CD4-positive, alpha-beta T cell (primary cell): ENCODE measurements around the gene C16orf86. TPM values are rescaled to one million over a fixed set of nuclear protein-coding genes. Genes with fewer than 3 reads are reported as not detected.

Experiments used
- ATAC-seq: fragments of 200-7000 bp; cut with Tn5 transposase; one replicate; pipeline ENCODE4 v1.10.0; 2022; ENCODE audit warnings: mild to moderate bottlenecking; ENCODE audit not compliant: poor library complexity
- CTCF ChIA-PET: fragments of 350-600 bp; sonication (Branson Sonifier 250); formaldehyde crosslinking; loops from one replicate; lab custom pipeline; 2021; ENCODE audit warnings: antibody characterized with exemption, inconsistent platforms; lab: Charles Lee
- POLR2A ChIA-PET: fragments of 350-600 bp; sonication (Branson Sonifier 250); formaldehyde crosslinking; loops from one replicate; lab custom pipeline; 2021; ENCODE audit warnings: antibody characterized with exemption, inconsistent platforms; lab: Charles Lee
- DNase-seq, 14 experiments: peaks; one replicate each; pipeline ENCODE4 v3.0.0-alpha.2; 2013 to 2020; ENCODE audit warnings: mixed read lengths in 2 of 14
- H3K27ac ChIP-seq, 2 donors: one replicate each; pipeline versions ENCODE4 v1.5.1 to v1.7.0; 2013; ENCODE audit warnings: low read length in 2 of 2, low read depth in 1 of 2, mild to moderate bottlenecking in 1 of 2
- H3K27me3 ChIP-seq, 2 experiments: 1 replicate in 1 of 2; 2 replicates in 1 of 2; pipeline versions ENCODE4 v1.6.1 to v1.7.0; 2013; ENCODE audit warnings: low read length in 2 of 2, control low read depth in 1 of 2, mild to moderate bottlenecking in 1 of 2, moderate library complexity in 1 of 2; ENCODE audit not compliant: insufficient read depth in 2 of 2, control insufficient read depth in 1 of 2
- H3K36me3 ChIP-seq: one replicate; pipeline ENCODE4 v1.6.1; 2013; ENCODE audit warnings: low read length, control low read depth; ENCODE audit not compliant: insufficient read depth
- H3K4me1 ChIP-seq: one replicate; pipeline ENCODE4 v1.6.1; 2013; ENCODE audit warnings: low read length, control low read depth; ENCODE audit not compliant: insufficient read depth
- H3K4me3 ChIP-seq: one replicate; pipeline ENCODE4 v1.5.1; 2013; ENCODE audit warnings: mild to moderate bottlenecking, low read length, moderate library complexity
- H3K9me3 ChIP-seq, 2 experiments: 1 replicate in 1 of 2; 2 replicates in 1 of 2; pipeline versions ENCODE4 v1.6.1 to v1.7.0; 2013; ENCODE audit warnings: low read length in 2 of 2, mild to moderate bottlenecking in 2 of 2, control low read depth in 1 of 2, moderate library complexity in 1 of 2; ENCODE audit not compliant: control insufficient read depth in 1 of 2, insufficient read depth in 1 of 2
- H3K27ac Mint-ChIP-seq: one replicate; pipeline ENCODE4 v1.8.0; 2020; ENCODE audit warnings: mixed read lengths
- H3K27me3 Mint-ChIP-seq: one replicate; pipeline ENCODE4 v1.8.0; 2021; ENCODE audit warnings: mixed read lengths
- H3K36me3 Mint-ChIP-seq: one replicate; pipeline ENCODE4 v1.8.0; 2021; ENCODE audit warnings: low read depth, mixed read lengths
- H3K4me1 Mint-ChIP-seq: one replicate; pipeline ENCODE4 v1.8.0; 2021; ENCODE audit warnings: low read depth, mixed read lengths
- H3K4me3 Mint-ChIP-seq: one replicate; pipeline ENCODE4 v1.8.0; 2020; ENCODE audit warnings: mild to moderate bottlenecking, mixed read lengths
- H3K9me3 Mint-ChIP-seq: one replicate; pipeline ENCODE4 v1.8.0; 2020; ENCODE audit warnings: mixed read lengths
- intact Hi-C, 2 experiments: fragments of 100-400 bp; cut with DNase I in 1 of 2; cut with micrococcal nuclease in 1 of 2; formaldehyde crosslinking; loops; one replicate each; pipeline versions ENCODE4 v1.15.1 to v1.9.0; 2023 to 2025; cut with DNase I, micrococcal nuclease
- total RNA-seq, 174 experiments: library from RNA in 2 of 174; stranded (reverse) in 2 of 174; gene quantifications; one replicate each; pipeline ENCODE4 v1.2.3 and lab custom pipeline; 2021 to 2026
- TF ChIP-seq, protein P1 (sequence below): fragments of 200-600 bp; IDR thresholded peaks from one replicate; pipeline ENCODE4 v1.8.0; 2022; ENCODE audit warnings: antibody characterized with exemption, mild to moderate bottlenecking

The C16orf86 gene
- total RNA-seq, 2 experiments from 2014 or later, result 2.0 to 2.4 TPM

DNA sequence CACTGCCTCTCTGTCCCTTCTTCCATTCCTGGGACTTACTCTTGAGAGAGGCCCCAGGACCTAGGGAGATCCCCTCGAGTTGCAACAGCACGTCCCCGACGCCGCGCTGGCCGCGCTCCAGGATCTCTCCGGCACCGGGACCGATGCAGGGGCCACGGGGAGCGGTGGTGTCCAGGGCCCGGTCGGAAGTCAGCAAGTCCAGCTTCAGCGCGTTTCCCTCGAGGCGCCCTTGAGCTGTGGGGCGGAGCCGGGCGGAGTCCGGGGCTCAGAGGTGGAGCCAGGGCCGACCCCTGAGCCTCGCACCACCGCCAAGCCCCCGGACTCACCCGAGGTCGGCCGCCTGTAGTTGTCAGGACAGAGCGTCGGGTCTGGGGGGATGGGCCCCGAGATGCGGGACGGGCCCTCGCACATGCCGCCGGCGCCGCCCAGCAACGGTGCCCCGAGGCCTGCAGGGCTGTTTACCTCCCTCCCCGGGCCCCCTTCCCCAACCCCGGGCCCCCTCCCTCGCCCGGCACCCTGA lies 522 bp upstream of the C16orf86 start:
- peaks cover 46% of the 10 kb centered on the region for H3K4me1 ChIP-seq
- peak in 1 of 14 experiments; percentile 40 for DNase-seq
- peak overlapping the region; percentile 82 for H3K4me3 Mint-ChIP-seq
- no peaks in the 10 kb centered on the region for H3K27me3 ChIP-seq
- H3K9me3 Mint-ChIP-seq, result no peaks in the 10 kb centered on the region
- H3K4me3 ChIP-seq, result peak overlapping the region; percentile 65
- no peaks in the 10 kb centered on the region for H3K27me3 Mint-ChIP-seq
- peaks cover 32% of the 10 kb centered on the region for H3K4me1 Mint-ChIP-seq
- CTCF ChIA-PET, result interaction anchor here (3.4 to 6.1 kb wide), 2 partner anchors 103 to 145 kb away, joined by 14 to 81 read pairs; partner anchors contain the start of gene CTCF
- no peaks in the 10 kb centered on the region for H3K9me3 ChIP-seq
- no peak overlapping the region for H3K27ac Mint-ChIP-seq
- ATAC-seq, result no peak
- POLR2A ChIA-PET, result interaction anchor here (1.1 to 3.3 kb wide), 3 partner anchors 103 to 145 kb away, joined by 3 to 26 read pairs (median 25); partner anchors contain the start of gene CTCF
- no peak overlapping the region for H3K27ac ChIP-seq
- H3K36me3 ChIP-seq, result no peaks in the 10 kb centered on the region
- intact Hi-C loops, result loop anchor here (2.0 to 5.0 kb wide), 3 partner anchors 141 to 184 kb away; partner anchors contain the start of genes AGRP (in 1 of the 2), ATP6V0D1 (in 1 of the 2), CENPT (in 1 of the 2) and NUTF2 (in 1 of the 2)
- TF ChIP-seq, protein P1, sequence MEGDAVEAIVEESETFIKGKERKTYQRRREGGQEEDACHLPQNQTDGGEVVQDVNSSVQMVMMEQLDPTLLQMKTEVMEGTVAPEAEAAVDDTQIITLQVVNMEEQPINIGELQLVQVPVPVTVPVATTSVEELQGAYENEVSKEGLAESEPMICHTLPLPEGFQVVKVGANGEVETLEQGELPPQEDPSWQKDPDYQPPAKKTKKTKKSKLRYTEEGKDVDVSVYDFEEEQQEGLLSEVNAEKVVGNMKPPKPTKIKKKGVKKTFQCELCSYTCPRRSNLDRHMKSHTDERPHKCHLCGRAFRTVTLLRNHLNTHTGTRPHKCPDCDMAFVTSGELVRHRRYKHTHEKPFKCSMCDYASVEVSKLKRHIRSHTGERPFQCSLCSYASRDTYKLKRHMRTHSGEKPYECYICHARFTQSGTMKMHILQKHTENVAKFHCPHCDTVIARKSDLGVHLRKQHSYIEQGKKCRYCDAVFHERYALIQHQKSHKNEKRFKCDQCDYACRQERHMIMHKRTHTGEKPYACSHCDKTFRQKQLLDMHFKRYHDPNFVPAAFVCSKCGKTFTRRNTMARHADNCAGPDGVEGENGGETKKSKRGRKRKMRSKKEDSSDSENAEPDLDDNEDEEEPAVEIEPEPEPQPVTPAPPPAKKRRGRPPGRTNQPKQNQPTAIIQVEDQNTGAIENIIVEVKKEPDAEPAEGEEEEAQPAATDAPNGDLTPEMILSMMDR, result no peak
- H3K36me3 Mint-ChIP-seq, result peaks cover 3% of the 10 kb centered on the region

DNA sequence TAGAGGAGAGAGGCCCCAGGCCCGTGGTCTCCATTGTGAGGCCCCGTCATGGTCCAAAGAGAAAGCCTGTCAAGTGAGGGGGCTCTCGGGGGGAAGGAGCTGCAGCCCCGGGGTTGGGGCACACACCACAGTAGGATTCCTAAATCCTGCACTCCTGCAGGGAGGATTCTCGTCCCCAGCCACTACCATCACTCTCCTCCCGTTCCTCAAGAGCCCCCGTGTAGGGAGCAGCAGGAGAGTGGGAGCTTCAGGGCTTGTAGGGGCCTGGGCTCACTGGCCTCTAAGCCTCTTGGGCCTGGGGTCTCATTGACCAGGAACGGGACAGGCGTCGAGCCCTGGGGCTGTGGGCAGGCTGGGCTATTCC lies 821 bp downstream of the C16orf86 start:
- Histone ChIP-seq H3K36me3 (no peaks in the 10 kb centered on the region), H3K27ac (peak overlapping the region; percentile 28 to 44), H3K9me3 (no peaks in the 10 kb centered on the region), H3K4me3 (peak overlapping the region; percentile 65), H3K4me1 (peaks cover 34% of the 10 kb centered on the region), H3K27me3 (no peaks in the 10 kb centered on the region)
- POLR2A ChIA-PET, result interaction anchor here (0.8 to 3.3 kb wide), 8 partner anchors 22 to 186 kb away, joined by 3 to 26 read pairs (median 9); partner anchors contain the start of genes CARMIL2, CTCF and GFOD2
- ATAC-seq (no peak), DNase-seq (no peak)
- peaks cover 3% of the 10 kb centered on the region for H3K36me3 Mint-ChIP-seq
- CTCF ChIA-PET, result interaction anchor here (0.6 to 6.1 kb wide), 14 partner anchors 8 to 272 kb away, joined by 3 to 81 read pairs (median 4); partner anchors contain the start of genes ACD, ATP6V0D1, CARMIL2 and CTCF
- no peaks in the 10 kb centered on the region for H3K9me3 Mint-ChIP-seq
- intact Hi-C loops, result loop anchor here (1.0 to 5.0 kb wide), 4 partner anchors 23 to 185 kb away; partner anchors contain the start of genes AGRP (in 1 of the 2), ATP6V0D1 (in 1 of the 2), CENPT (in 1 of the 2) and NUTF2 (in 1 of the 2)
- H3K4me3 Mint-ChIP-seq, result peak overlapping the region; percentile 90
- H3K27ac Mint-ChIP-seq, result peak overlapping the region; percentile 55
- H3K4me1 Mint-ChIP-seq, result peaks cover 24% of the 10 kb centered on the region
- no peaks in the 10 kb centered on the region for H3K27me3 Mint-ChIP-seq
- TF ChIP-seq, protein P1, result no peak

DNA sequence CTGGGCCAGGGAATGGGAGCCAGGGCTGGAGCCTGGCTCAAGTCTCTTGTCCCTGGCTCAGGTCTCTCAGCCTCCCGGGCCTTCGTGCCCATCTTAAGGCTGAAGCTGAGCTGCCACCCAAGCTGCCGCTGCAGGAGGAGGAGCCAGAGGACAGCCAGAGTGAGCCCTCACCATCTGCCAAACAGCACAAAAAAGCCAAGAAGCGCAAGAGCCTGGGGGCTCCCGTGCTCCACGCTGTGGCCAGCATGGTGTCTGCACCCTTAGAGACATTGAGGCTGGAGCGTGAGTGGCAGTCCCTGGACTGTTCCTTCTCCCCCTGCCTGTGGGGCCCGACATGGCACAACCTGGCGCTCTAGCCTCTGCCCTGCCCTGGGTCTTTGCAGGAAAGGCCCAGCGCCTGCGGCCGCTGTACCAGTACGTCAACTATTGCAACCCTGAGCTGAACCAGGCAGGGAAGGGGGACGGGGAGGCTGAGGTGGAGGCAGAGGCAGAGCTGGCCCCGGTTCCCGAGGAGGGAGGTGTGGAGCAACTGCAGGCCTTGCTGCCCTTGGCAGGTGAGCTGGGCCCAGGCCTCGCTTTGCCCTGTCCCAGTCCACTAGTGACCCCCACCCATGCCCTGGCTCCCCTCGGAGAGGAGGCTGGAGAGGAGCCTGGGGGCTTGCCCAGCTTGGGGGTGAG lies 1.3 kb downstream of the C16orf86 start:
- peaks cover 36% of the 10 kb centered on the region for H3K4me1 ChIP-seq
- peaks cover 3% of the 10 kb centered on the region for H3K36me3 Mint-ChIP-seq
- TF ChIP-seq, protein P1, result peak; percentile 74
- H3K9me3 ChIP-seq, result no peaks in the 10 kb centered on the region
- peak overlapping the region; percentile 55 for H3K27ac Mint-ChIP-seq
- peaks cover 28% of the 10 kb centered on the region for H3K4me1 Mint-ChIP-seq
- intact Hi-C loops, result loop anchor here (1.0 to 5.0 kb wide), 10 partner anchors 24 to 186 kb away; partner anchors contain the start of genes AGRP (in 1 of the 2), ATP6V0D1 (in 1 of the 2), CENPT (in 1 of the 2) and CTCF (in 1 of the 2)
- ChIA-PET POLR2A (interaction anchor here (0.6 to 3.3 kb wide), 10 partner anchors 23 to 186 kb away, joined by 3 to 26 read pairs (median 4); partner anchors contain the start of genes CARMIL2, CTCF and GFOD2), CTCF (interaction anchor here (0.6 to 6.1 kb wide), 16 partner anchors 9 to 272 kb away, joined by 3 to 81 read pairs (median 4); partner anchors contain the start of genes ACD, ATP6V0D1, CARMIL2 and CTCF)
- no peaks in the 10 kb centered on the region for H3K9me3 Mint-ChIP-seq
- DNase-seq (peak; percentile 71 to 94 (median 81)), ATAC-seq (peak; percentile 91)
- no peaks in the 10 kb centered on the region for H3K36me3 ChIP-seq
- peak overlapping the region; percentile 90 for H3K4me3 Mint-ChIP-seq
- H3K27me3 ChIP-seq, result no peaks in the 10 kb centered on the region
- H3K27me3 Mint-ChIP-seq, result no peaks in the 10 kb centered on the region
- H3K27ac ChIP-seq, result peak overlapping the region; percentile 28 to 44
- peak overlapping the region; percentile 65 for H3K4me3 ChIP-seq
